DOHH2 (cell line): ENCODE data around the gene LRRC37A.

ENCODE experiments used
- EZH2phosphoT487 ChIP-seq: fragments of 200-600 bp; sonication (generic); IDR thresholded peaks from 2 replicates; pipeline ENCODE4 v1.6.1; 2017; ENCODE audit warnings: borderline replicate concordance, mild to moderate bottlenecking, antibody characterized with exemption, low read length, moderate library complexity, mixed read lengths
- TF ChIP-seq, protein P1 (sequence below): fragments of 200-600 bp; sonication (generic); IDR thresholded peaks from one replicate; pipeline ENCODE4 v1.5.1; 2014; ENCODE audit warnings: antibody characterized with exemption, mild to moderate bottlenecking, low read depth, low read length; ENCODE audit not compliant: poor library complexity, severe bottlenecking

GRCh38 chr17:46274238-46274637 is 20.7 kb upstream of the LRRC37A start:
- TF ChIP-seq, protein P1, sequence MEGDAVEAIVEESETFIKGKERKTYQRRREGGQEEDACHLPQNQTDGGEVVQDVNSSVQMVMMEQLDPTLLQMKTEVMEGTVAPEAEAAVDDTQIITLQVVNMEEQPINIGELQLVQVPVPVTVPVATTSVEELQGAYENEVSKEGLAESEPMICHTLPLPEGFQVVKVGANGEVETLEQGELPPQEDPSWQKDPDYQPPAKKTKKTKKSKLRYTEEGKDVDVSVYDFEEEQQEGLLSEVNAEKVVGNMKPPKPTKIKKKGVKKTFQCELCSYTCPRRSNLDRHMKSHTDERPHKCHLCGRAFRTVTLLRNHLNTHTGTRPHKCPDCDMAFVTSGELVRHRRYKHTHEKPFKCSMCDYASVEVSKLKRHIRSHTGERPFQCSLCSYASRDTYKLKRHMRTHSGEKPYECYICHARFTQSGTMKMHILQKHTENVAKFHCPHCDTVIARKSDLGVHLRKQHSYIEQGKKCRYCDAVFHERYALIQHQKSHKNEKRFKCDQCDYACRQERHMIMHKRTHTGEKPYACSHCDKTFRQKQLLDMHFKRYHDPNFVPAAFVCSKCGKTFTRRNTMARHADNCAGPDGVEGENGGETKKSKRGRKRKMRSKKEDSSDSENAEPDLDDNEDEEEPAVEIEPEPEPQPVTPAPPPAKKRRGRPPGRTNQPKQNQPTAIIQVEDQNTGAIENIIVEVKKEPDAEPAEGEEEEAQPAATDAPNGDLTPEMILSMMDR = no peak
- no peak for TF ChIP-seq EZH2phosphoT487
